Suprapubic skin (tissue), 4 donors: Measurements from ENCODE around the gene SLC22A3.

Experiments
- EP300 ChIP-seq: sonication (generic); formaldehyde crosslinking; IDR thresholded peaks from one replicate; pipeline ENCODE4 v1.6.1; 2017; ENCODE audit warnings: antibody characterized with exemption
- POLR2A ChIP-seq, 2 donors: fragments of 450-650 bp; IDR thresholded peaks; one replicate each; pipeline ENCODE4 v1.6.1; 2017; ENCODE audit warnings: antibody characterized with exemption in 2 of 2, mild to moderate bottlenecking in 2 of 2, moderate library complexity in 2 of 2
- POLR2AphosphoS5 ChIP-seq, 3 donors: sonication (generic); formaldehyde crosslinking; IDR thresholded peaks; one replicate each; pipeline ENCODE4 v1.6.1; 2017; ENCODE audit warnings: antibody characterized with exemption in 3 of 3
- TF ChIP-seq, protein P1 (sequence below), 2 donors: fragments of 200-600 bp in 1 of 2; fragments of 450-650 bp in 1 of 2; sonication (generic) in 1 of 2; IDR thresholded peaks; one replicate each; pipeline ENCODE4 v1.5.1; 2016 to 2019; ENCODE audit warnings: antibody characterized with exemption in 2 of 2, mild to moderate bottlenecking in 1 of 2, moderate library complexity in 1 of 2

DNA sequence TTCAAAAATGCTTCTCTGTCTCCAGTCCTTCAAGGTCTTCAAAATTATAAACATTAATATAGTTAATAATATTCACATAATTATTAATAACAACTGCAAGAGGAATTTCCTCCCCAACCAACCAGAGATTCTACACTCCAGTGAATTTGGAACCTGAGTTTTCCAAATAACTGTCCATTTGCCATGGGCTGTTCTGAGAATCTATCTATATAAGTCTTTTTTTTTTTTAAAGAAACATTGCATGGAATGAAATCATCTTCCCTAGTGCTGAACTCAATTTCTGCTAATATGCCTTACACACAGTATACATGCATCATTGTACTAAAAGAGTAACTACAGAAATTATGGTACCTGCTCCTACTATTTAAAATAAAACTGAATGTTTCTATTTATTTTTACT is 113.9 kb downstream of the SLC22A3 start:
- TF ChIP-seq, protein P1, sequence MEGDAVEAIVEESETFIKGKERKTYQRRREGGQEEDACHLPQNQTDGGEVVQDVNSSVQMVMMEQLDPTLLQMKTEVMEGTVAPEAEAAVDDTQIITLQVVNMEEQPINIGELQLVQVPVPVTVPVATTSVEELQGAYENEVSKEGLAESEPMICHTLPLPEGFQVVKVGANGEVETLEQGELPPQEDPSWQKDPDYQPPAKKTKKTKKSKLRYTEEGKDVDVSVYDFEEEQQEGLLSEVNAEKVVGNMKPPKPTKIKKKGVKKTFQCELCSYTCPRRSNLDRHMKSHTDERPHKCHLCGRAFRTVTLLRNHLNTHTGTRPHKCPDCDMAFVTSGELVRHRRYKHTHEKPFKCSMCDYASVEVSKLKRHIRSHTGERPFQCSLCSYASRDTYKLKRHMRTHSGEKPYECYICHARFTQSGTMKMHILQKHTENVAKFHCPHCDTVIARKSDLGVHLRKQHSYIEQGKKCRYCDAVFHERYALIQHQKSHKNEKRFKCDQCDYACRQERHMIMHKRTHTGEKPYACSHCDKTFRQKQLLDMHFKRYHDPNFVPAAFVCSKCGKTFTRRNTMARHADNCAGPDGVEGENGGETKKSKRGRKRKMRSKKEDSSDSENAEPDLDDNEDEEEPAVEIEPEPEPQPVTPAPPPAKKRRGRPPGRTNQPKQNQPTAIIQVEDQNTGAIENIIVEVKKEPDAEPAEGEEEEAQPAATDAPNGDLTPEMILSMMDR (IDR thresholded peaks at IDR 0.05) = no peak
- TF ChIP-seq EP300 (no peak), POLR2A (IDR thresholded peaks at IDR 0.05) (no peak), POLR2AphosphoS5 (IDR thresholded peaks at IDR 0.05) (no peak)
